ENCODE data around the gene IDE. TPM values are rescaled to one million over a fixed set of nuclear protein-coding genes. Genes with fewer than 3 reads are reported as not detected.

Gene IDE
- total RNA-seq, 2 experiments from 2014 or later, result 15.2 to 17.8 TPM

- no peaks in the 10 kb centered on the region for H3K9me3 Mint-ChIP-seq
- H3K36me3 Mint-ChIP-seq (ENCODE audit: low read depth), result peaks cover 14% of the 10 kb centered on the region
- intact Hi-C loops (cut with DNase I, micrococcal nuclease), result no loop called here
- H3K4me1 Mint-ChIP-seq (ENCODE audit: low read depth), result peaks cover 28% of the 10 kb centered on the region
- Histone ChIP-seq H3K9me3 (ENCODE audit: control insufficient read depth in 1 of 2, insufficient read depth in 1 of 2, low read length in 2 of 2) (no peaks in the 10 kb centered on the region), H3K27ac (ENCODE audit: low read depth in 1 of 2, low read length in 2 of 2) (no peak overlapping the region), H3K4me1 (ENCODE audit: insufficient read depth, low read length) (peaks cover 3% of the 10 kb centered on the region), H3K36me3 (ENCODE audit: insufficient read depth, low read length) (peaks cover 11% of the 10 kb centered on the region), H3K4me3 (ENCODE audit: low read length) (no peak overlapping the region), H3K27me3 (ENCODE audit: control insufficient read depth in 1 of 2, insufficient read depth in 2 of 2, low read length in 2 of 2) (no peaks in the 10 kb centered on the region)
- H3K27ac Mint-ChIP-seq, result no peak overlapping the region
- ATAC-seq (ENCODE audit: poor library complexity) (peak; percentile 46), DNase-seq (peak in 4 of 14 experiments; percentile 15 to 23 (median 16))
- CTCF ChIA-PET, result interaction anchor here (1.0 kb wide), 1 partner anchor 30 kb away, joined by 3 read pairs; the partner anchor contains the start of gene IDE
- TF ChIP-seq CTCF (IDR thresholded peaks at IDR 0.05), result no peak
- no peaks in the 10 kb centered on the region for H3K27me3 Mint-ChIP-seq
- POLR2A ChIA-PET, result interaction anchor here (0.8 to 2.9 kb wide), 4 partner anchors 10 to 29 kb away, joined by 4 to 8 read pairs (median 4); partner anchors contain the start of gene IDE
- peak overlapping the region; percentile 23 for H3K4me3 Mint-ChIP-seq
These were observed 29.6 kb downstream of the IDE start for GRCh38 chr10:92544296-92544695.

GRCh38 chr10:92542458-92542857 is 31.4 kb downstream of the IDE start:
- ChIA-PET CTCF (no interaction called here), POLR2A (no interaction called here)
- no peak overlapping the region for H3K4me3 Mint-ChIP-seq
- no peaks in the 10 kb centered on the region for H3K27me3 Mint-ChIP-seq
- no peak for TF ChIP-seq CTCF (IDR thresholded peaks at IDR 0.05)
- Histone ChIP-seq H3K9me3 (ENCODE audit: control insufficient read depth in 1 of 2, insufficient read depth in 1 of 2, low read length in 2 of 2) (no peaks in the 10 kb centered on the region), H3K4me1 (ENCODE audit: insufficient read depth, low read length) (peaks cover 3% of the 10 kb centered on the region), H3K36me3 (ENCODE audit: insufficient read depth, low read length) (peaks cover 8% of the 10 kb centered on the region), H3K4me3 (ENCODE audit: low read length) (no peak overlapping the region), H3K27me3 (ENCODE audit: control insufficient read depth in 1 of 2, insufficient read depth in 2 of 2, low read length in 2 of 2) (no peaks in the 10 kb centered on the region), H3K27ac (ENCODE audit: low read depth in 1 of 2, low read length in 2 of 2) (no peak overlapping the region)
- intact Hi-C loops (cut with DNase I, micrococcal nuclease), result no loop called here
- H3K4me1 Mint-ChIP-seq (ENCODE audit: low read depth), result peaks cover 40% of the 10 kb centered on the region
- peaks cover 7% of the 10 kb centered on the region for H3K36me3 Mint-ChIP-seq (ENCODE audit: low read depth)
- no peaks in the 10 kb centered on the region for H3K9me3 Mint-ChIP-seq
- no peak for ATAC-seq (ENCODE audit: poor library complexity)
- H3K27ac Mint-ChIP-seq, result no peak overlapping the region
- no peak for DNase-seq

- Mint-ChIP-seq H3K27ac (no peak overlapping the region), H3K36me3 (ENCODE audit: low read depth) (peaks cover 11% of the 10 kb centered on the region), H3K9me3 (no peaks in the 10 kb centered on the region), H3K27me3 (no peaks in the 10 kb centered on the region), H3K4me3 (no peak overlapping the region), H3K4me1 (ENCODE audit: low read depth) (peaks cover 40% of the 10 kb centered on the region)
- POLR2A ChIA-PET, result interaction anchor here (0.5 kb wide), 1 partner anchor 68 kb away, joined by 3 read pairs; no protein-coding TSS in a partner anchor
- DNase-seq (no peak), ATAC-seq (ENCODE audit: poor library complexity) (no peak)
- CTCF ChIA-PET, result no interaction called here
- no peaks in the 10 kb centered on the region for H3K9me3 ChIP-seq (ENCODE audit: control insufficient read depth in 1 of 2, insufficient read depth in 1 of 2, low read length in 2 of 2)
- intact Hi-C loops (cut with DNase I, micrococcal nuclease), result no loop called here
- H3K27ac ChIP-seq (ENCODE audit: low read depth in 1 of 2, low read length in 2 of 2), result no peak overlapping the region
- TF ChIP-seq CTCF (IDR thresholded peaks at IDR 0.05), result no peak
- peaks cover 3% of the 10 kb centered on the region for H3K4me1 ChIP-seq (ENCODE audit: insufficient read depth, low read length)
- no peak overlapping the region for H3K4me3 ChIP-seq (ENCODE audit: low read length)
- H3K27me3 ChIP-seq (ENCODE audit: control insufficient read depth in 1 of 2, insufficient read depth in 2 of 2, low read length in 2 of 2), result no peaks in the 10 kb centered on the region
- H3K36me3 ChIP-seq (ENCODE audit: insufficient read depth, low read length), result peaks cover 13% of the 10 kb centered on the region
These were observed 32.3 kb downstream of the IDE start for GRCh38 chr10:92541583-92541982.
